DOHH2 (cell line): ENCODE results near the gene CORO2B.

Experiments used
- EZH2phosphoT487 ChIP-seq: fragments of 200-600 bp; sonication (generic); IDR thresholded peaks from 2 replicates; pipeline ENCODE4 v1.6.1; 2017; ENCODE audit warnings: borderline replicate concordance, mild to moderate bottlenecking, antibody characterized with exemption, low read length, moderate library complexity, mixed read lengths
- TF ChIP-seq, protein P1 (sequence below): fragments of 200-600 bp; sonication (generic); IDR thresholded peaks from one replicate; pipeline ENCODE4 v1.5.1; 2014; ENCODE audit warnings: antibody characterized with exemption, mild to moderate bottlenecking, low read depth, low read length; ENCODE audit not compliant: poor library complexity, severe bottlenecking

DNA sequence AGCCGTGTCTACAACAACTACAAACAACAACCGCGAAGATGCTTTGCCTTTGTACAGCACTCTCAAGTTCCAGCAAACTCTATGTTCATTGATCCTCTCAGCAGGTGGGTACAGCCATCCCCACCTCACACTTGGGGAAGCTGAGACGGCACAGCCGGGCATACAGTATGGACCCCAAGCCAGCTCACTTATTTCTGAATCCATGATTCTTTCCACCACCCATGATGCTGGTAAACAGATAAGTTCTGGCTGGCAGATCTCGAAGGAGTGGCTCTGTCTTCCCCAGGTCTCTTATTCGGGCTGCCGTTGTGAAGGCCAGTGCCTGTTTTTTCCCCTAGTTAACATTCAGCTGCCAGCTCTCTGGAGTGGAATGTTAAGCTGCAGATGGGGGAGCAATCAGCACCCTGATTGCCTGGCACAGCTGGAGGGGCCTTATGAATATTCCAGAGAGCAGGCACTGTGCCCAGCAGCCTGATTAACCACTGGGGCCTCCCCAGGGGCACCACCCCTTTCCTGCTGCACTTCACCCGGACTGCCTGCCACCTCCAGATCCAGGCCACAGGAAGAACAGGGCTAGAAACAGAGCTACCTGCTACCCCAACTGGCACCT is 73.2 kb downstream of the CORO2B start:
- TF ChIP-seq, protein P1, sequence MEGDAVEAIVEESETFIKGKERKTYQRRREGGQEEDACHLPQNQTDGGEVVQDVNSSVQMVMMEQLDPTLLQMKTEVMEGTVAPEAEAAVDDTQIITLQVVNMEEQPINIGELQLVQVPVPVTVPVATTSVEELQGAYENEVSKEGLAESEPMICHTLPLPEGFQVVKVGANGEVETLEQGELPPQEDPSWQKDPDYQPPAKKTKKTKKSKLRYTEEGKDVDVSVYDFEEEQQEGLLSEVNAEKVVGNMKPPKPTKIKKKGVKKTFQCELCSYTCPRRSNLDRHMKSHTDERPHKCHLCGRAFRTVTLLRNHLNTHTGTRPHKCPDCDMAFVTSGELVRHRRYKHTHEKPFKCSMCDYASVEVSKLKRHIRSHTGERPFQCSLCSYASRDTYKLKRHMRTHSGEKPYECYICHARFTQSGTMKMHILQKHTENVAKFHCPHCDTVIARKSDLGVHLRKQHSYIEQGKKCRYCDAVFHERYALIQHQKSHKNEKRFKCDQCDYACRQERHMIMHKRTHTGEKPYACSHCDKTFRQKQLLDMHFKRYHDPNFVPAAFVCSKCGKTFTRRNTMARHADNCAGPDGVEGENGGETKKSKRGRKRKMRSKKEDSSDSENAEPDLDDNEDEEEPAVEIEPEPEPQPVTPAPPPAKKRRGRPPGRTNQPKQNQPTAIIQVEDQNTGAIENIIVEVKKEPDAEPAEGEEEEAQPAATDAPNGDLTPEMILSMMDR: no peak
- TF ChIP-seq EZH2phosphoT487: no peak
